H1 (cell line): ENCODE measurements around the gene PLCZ1. TPM values are rescaled to one million over a fixed set of nuclear protein-coding genes. Genes with fewer than 3 reads are reported as not detected.

Experiments used
- CTCF ChIA-PET: fragments of 300-600 bp; sonication (Branson Sonifier 250); formaldehyde crosslinking; loops from one replicate; lab custom pipeline; 2021; ENCODE audit not compliant: partially characterized antibody; lab: Charles Lee
- POLR2A ChIA-PET: fragments of 300-600 bp; sonication (Branson Sonifier 250); formaldehyde crosslinking; loops from one replicate; lab custom pipeline; 2021; ENCODE audit warnings: inconsistent platforms; ENCODE audit not compliant: partially characterized antibody; lab: Charles Lee
- DNase-seq, 2 experiments: peaks; one replicate each; pipeline versions ENCODE4 v3.0.0 to v3.0.0-alpha.2; 2010 to 2022; ENCODE audit warnings: low spot score in 2 of 2, low read depth in 1 of 2, mixed read lengths in 1 of 2
- FAIRE-seq: peaks from 2 replicates; lab custom pipeline; 2011; peaks lifted over from hg19 to GRCh38; lab: Jason Lieb, UNC
- H2AFZ ChIP-seq: 2 replicates; pipeline ENCODE4 v1.8.1; 2012; ENCODE audit warnings: low read length, inconsistent platforms
- H2AK5ac ChIP-seq: 2 replicates; pipeline ENCODE4 v1.6.1; 2013; ENCODE audit warnings: low read depth, low read length
- H2BK120ac ChIP-seq: replicated peaks from 2 replicates; pipeline ENCODE3; 2013; ENCODE audit warnings: low read depth, low read length, inconsistent platforms
- H2BK12ac ChIP-seq: 2 replicates; pipeline ENCODE4 v1.6.1; 2013; ENCODE audit warnings: low read depth, low read length
- H2BK15ac ChIP-seq: 2 replicates; pipeline ENCODE4 v1.6.1; 2013; ENCODE audit warnings: low read length
- H2BK20ac ChIP-seq: 2 replicates; pipeline ENCODE4 v1.6.1; 2013; ENCODE audit warnings: low read length
- H2BK5ac ChIP-seq: 2 replicates; pipeline ENCODE4 v1.6.1; 2013; ENCODE audit warnings: low read depth, low read length
- H3K14ac ChIP-seq: 2 replicates; pipeline ENCODE4 v1.6.1; 2013; ENCODE audit warnings: inconsistent platforms; ENCODE audit not compliant: insufficient read length
- H3K18ac ChIP-seq: 2 replicates; pipeline ENCODE4 v1.6.1; 2013; ENCODE audit warnings: low read length; ENCODE audit errors: extremely low read depth
- H3K23ac ChIP-seq: 2 replicates; pipeline ENCODE4 v1.6.1; 2013; ENCODE audit warnings: inconsistent platforms; ENCODE audit not compliant: insufficient read length
- H3K23me2 ChIP-seq: 2 replicates; pipeline ENCODE4 v1.6.1; 2013; ENCODE audit warnings: low read depth, low read length
- H3K27ac ChIP-seq: 2 replicates; pipeline ENCODE4 v1.6.1; 2011; ENCODE audit warnings: low read depth, low read length, inconsistent platforms
- H3K27me3 ChIP-seq, 4 experiments: replicated peaks in 1 of 4; 1 replicate in 1 of 4; 2 replicates in 3 of 4; pipeline versions ENCODE4 v1.6.1 to v1.8.1; 2011 to 2013; ENCODE audit warnings: low read length in 3 of 4, mild to moderate bottlenecking in 3 of 4, inconsistent platforms in 2 of 4, mixed read lengths in 2 of 4, moderate library complexity in 1 of 4; ENCODE audit not compliant: control insufficient read depth in 3 of 4, insufficient read depth in 3 of 4; ENCODE audit errors: extremely low read depth in 1 of 4
- H3K36me3 ChIP-seq, 4 experiments: 2 replicates each; pipeline versions ENCODE4 v1.6.1 to v1.8.1; 2011 to 2013; ENCODE audit warnings: mild to moderate bottlenecking in 4 of 4, low read length in 3 of 4, moderate library complexity in 2 of 4, control low read depth in 1 of 4, inconsistent platforms in 1 of 4; ENCODE audit not compliant: insufficient read depth in 4 of 4, control insufficient read depth in 2 of 4
- H3K4ac ChIP-seq: replicated peaks from 2 replicates; pipeline ENCODE3; 2013; ENCODE audit warnings: low read length, low read depth, mixed read lengths, inconsistent platforms; ENCODE audit not compliant: insufficient read length
- H3K4me1 ChIP-seq, 4 experiments: replicated peaks in 1 of 4; 1 replicate in 1 of 4; 2 replicates in 3 of 4; pipeline versions ENCODE4 v1.6.1 to v1.8.1; 2011 to 2013; ENCODE audit warnings: low read length in 3 of 4, inconsistent platforms in 2 of 4, mixed read lengths in 1 of 4; ENCODE audit not compliant: insufficient read depth in 4 of 4, control insufficient read depth in 3 of 4
- H3K4me2 ChIP-seq, 2 experiments: 2 replicates each; pipeline versions ENCODE4 v1.6.1 to v1.8.1; 2011 to 2013; ENCODE audit warnings: low read depth in 2 of 2, low read length in 2 of 2, control low read depth in 1 of 2, inconsistent platforms in 1 of 2, mild to moderate bottlenecking in 1 of 2; ENCODE audit not compliant: insufficient read depth in 1 of 2
- H3K4me3 ChIP-seq, 4 experiments: fragments of 200-600, 300-600 bp in 1 of 4; sonication (generic), shearing (Covaris generic), sonication (Bioruptor Twin) in 1 of 4; 2 replicates each; pipeline versions ENCODE4 v1.5.1 to v1.8.1; 2011 to 2016; ENCODE audit warnings: low read length in 4 of 4, low read depth in 3 of 4, control low read depth in 2 of 4, inconsistent platforms in 2 of 4, mild to moderate bottlenecking in 2 of 4, mixed read lengths in 1 of 4, moderate library complexity in 1 of 4; ENCODE audit not compliant: insufficient read depth in 2 of 4; ENCODE audit errors: extremely low read depth in 1 of 4
- H3K56ac ChIP-seq: replicated peaks from 2 replicates; pipeline ENCODE3; 2013; ENCODE audit warnings: low read depth, mild to moderate bottlenecking, mixed read lengths, low read length, inconsistent platforms; ENCODE audit not compliant: insufficient read length
- H3K79me1 ChIP-seq: 2 replicates; pipeline ENCODE4 v1.6.1; 2013; ENCODE audit warnings: low read depth, low read length, control low read depth
- H3K79me2 ChIP-seq, 2 experiments: 2 replicates each; pipeline versions ENCODE4 v1.6.1 to v1.8.1; 2012 to 2013; ENCODE audit warnings: low read length in 2 of 2, mild to moderate bottlenecking in 2 of 2, inconsistent platforms in 1 of 2; ENCODE audit not compliant: insufficient read depth in 2 of 2, control insufficient read depth in 1 of 2
- H3K9ac ChIP-seq, 4 experiments: replicated peaks in 1 of 4; 1 replicate in 1 of 4; 2 replicates in 3 of 4; pipeline versions ENCODE4 v1.6.1 to v1.8.1; 2011 to 2013; ENCODE audit warnings: low read depth in 3 of 4, low read length in 3 of 4, control low read depth in 2 of 4, mild to moderate bottlenecking in 2 of 4, moderate library complexity in 2 of 4, inconsistent platforms in 1 of 4; ENCODE audit errors: extremely low read depth in 1 of 4
- H3K9me3 ChIP-seq, 2 experiments: 2 replicates each; pipeline versions ENCODE4 v1.6.1 to v1.8.1; 2012 to 2013; ENCODE audit warnings: mild to moderate bottlenecking in 2 of 2, moderate library complexity in 2 of 2, control low read depth in 1 of 2, inconsistent platforms in 1 of 2, low read depth in 1 of 2, low read length in 1 of 2, mixed read lengths in 1 of 2; ENCODE audit not compliant: insufficient read depth in 2 of 2
- H4K20me1 ChIP-seq, 2 experiments: replicated peaks in 1 of 2; 2 replicates each; pipeline versions ENCODE3 to v1.8.1; 2011 to 2013; ENCODE audit warnings: inconsistent platforms in 2 of 2, low read length in 2 of 2, mild to moderate bottlenecking in 1 of 2; ENCODE audit not compliant: insufficient read depth in 2 of 2, control insufficient read depth in 1 of 2
- H4K5ac ChIP-seq: 2 replicates; pipeline ENCODE4 v1.6.1; 2013; ENCODE audit warnings: low read length, low read depth, mixed read lengths, inconsistent platforms; ENCODE audit not compliant: insufficient read length
- H4K8ac ChIP-seq: 2 replicates; pipeline ENCODE4 v1.8.0; 2013; ENCODE audit warnings: mild to moderate bottlenecking, moderate library complexity, low read length, inconsistent platforms; ENCODE audit not compliant: insufficient read depth; ENCODE audit errors: extremely low read depth
- H4K91ac ChIP-seq: replicated peaks from 2 replicates; pipeline ENCODE3; 2013; ENCODE audit warnings: low read length, mixed read lengths, inconsistent platforms; ENCODE audit not compliant: insufficient read length
- KDM5A ChIP-seq: fragments of 200-600 bp; IDR thresholded peaks from 2 replicates; pipeline ENCODE4 v1.7.1; 2012; ENCODE audit warnings: mild to moderate bottlenecking, low read length, inconsistent platforms, mixed read lengths
- RBBP5 ChIP-seq: IDR thresholded peaks from 2 replicates; pipeline ENCODE4 v1.7.1; 2012; ENCODE audit warnings: low read depth, mild to moderate bottlenecking, inconsistent platforms, low read length, moderate library complexity, borderline replicate concordance
- WGBS, 2 experiments: shearing (Covaris generic) in 1 of 2; methylation state at CpG; one replicate each; pipeline versions ENCODE4 v1.1.6 to v1.1.7; 2013 to 2015; ENCODE audit warnings: low lambda C conversion rate in 2 of 2, mixed read lengths in 2 of 2, inconsistent platforms in 1 of 2, low coverage in 1 of 2, missing lambda C conversion rate in 1 of 2; ENCODE audit not compliant: insufficient replicate concordance in 2 of 2, insufficient coverage in 1 of 2, insufficient read length in 1 of 2; ENCODE audit errors: extremely low coverage in 1 of 2, missing lambda C conversion rate in 1 of 2; 5-methylcytosine and 5-hydroxymethylcytosine counted together
- polyA plus RNA-seq, 7 experiments: library from polyadenylated mRNA; depleted of rRNA in 3 of 7; stranded (reverse) in 5 of 7; unstranded in 2 of 7; fragments of >200 nt in 5 of 7; fragments of 200-250 nt in 2 of 7; gene quantifications; 1 replicate in 5 of 7; 2 replicates in 1 of 7; 4 replicates in 1 of 7; pipeline versions ENCODE4 v1.2.1 to v1.2.3, GENCODE V29; 2011 to 2013; ENCODE audit warnings: missing spikeins in 2 of 7, mixed read lengths in 2 of 7
- total RNA-seq: library from RNA; stranded (reverse); fragmentation: NEBNext Ultra II Directional; extraction: Animal tissue kit (Norgen Biotek cat#: 25700); gene quantifications from 2 replicates; pipeline ENCODE4 v1.2.1, GENCODE V29; 2021
- TF ChIP-seq, protein P1 (sequence below): IDR thresholded peaks from 2 replicates; pipeline ENCODE4 v1.6.1; 2011; ENCODE audit warnings: low read length, improper control_type of control experiment

PLCZ1 gene
- total and polyA plus RNA-seq, 2 of the 8 experiments (the other 6 are each of a cell fraction or from before 2014, with no cell fraction given) = not detected

DNA sequence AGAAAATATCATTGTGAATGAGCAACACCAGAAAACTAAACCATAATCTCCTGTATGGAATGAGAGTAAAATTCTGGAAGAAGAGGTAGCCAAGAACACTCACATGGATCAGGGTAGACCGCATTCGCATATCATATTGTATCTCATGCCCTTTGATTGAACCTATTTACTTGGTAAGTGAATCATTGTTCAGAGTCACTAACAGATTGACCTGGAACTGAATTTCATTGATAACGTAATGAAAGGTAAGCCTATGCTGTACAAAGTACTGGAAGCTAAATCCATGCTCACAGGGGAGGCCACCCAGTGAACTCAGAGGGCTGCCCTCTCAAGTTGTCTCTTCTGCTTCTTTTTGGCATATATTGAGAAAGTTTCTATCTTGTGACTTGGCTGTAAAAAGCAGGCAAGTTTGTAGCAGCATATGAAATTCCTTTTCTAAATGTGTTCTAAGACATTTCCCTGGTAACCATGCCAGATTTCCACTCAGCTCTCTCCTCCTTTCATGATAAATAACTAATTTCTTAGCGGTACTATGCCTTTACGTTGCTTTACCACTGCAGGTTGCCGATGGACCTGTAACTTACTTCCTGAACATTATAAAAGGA lies 91.4 kb downstream of the PLCZ1 start:
- H3K27ac ChIP-seq = no peak overlapping the region
- ChIA-PET CTCF (no interaction called here), POLR2A (no interaction called here)
- no peaks in the 10 kb centered on the region for H3K27me3 ChIP-seq
- H3K56ac ChIP-seq = no peak overlapping the region
- H2AFZ ChIP-seq = peak overlapping the region; percentile 67; the same call in 1 of the 2 replicates
- no peak overlapping the region for H3K23ac ChIP-seq
- H2BK12ac ChIP-seq = no peak overlapping the region
- DNase-seq (no peak), FAIRE-seq (no peak)
- no peak overlapping the region for H3K4ac ChIP-seq
- H3K4me3 ChIP-seq = no peak overlapping the region
- H2BK5ac ChIP-seq = no peak overlapping the region
- no peak overlapping the region for H3K9ac ChIP-seq
- WGBS, 2 experiments = 83% methylated on average over 6 of the region's 6 CpGs; no CpG with 5 or more reads in 1 of the 2 experiments
- no peaks in the 10 kb centered on the region for H3K4me1 ChIP-seq
- no peaks in the 10 kb centered on the region for H3K79me1 ChIP-seq
- no peak overlapping the region for H3K14ac ChIP-seq
- H3K4me2 ChIP-seq = no peak overlapping the region
- no peak overlapping the region for H2AK5ac ChIP-seq
- H4K5ac ChIP-seq = no peak overlapping the region
- no peak overlapping the region for H2BK120ac ChIP-seq
- H4K8ac ChIP-seq = no peak overlapping the region
- no peaks in the 10 kb centered on the region for H3K23me2 ChIP-seq
- no peaks in the 10 kb centered on the region for H3K9me3 ChIP-seq
- no peak overlapping the region for H2BK15ac ChIP-seq
- no peaks in the 10 kb centered on the region for H3K79me2 ChIP-seq
- no peak overlapping the region for H4K91ac ChIP-seq
- H2BK20ac ChIP-seq = no peak overlapping the region
- TF ChIP-seq, protein P1, sequence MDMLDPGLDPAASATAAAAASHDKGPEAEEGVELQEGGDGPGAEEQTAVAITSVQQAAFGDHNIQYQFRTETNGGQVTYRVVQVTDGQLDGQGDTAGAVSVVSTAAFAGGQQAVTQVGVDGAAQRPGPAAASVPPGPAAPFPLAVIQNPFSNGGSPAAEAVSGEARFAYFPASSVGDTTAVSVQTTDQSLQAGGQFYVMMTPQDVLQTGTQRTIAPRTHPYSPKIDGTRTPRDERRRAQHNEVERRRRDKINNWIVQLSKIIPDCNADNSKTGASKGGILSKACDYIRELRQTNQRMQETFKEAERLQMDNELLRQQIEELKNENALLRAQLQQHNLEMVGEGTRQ = no peak
- TF ChIP-seq RBBP5 (no peak), KDM5A (no peak)
- H4K20me1 ChIP-seq = no peaks in the 10 kb centered on the region
- H3K18ac ChIP-seq = no peak overlapping the region
- no peaks in the 10 kb centered on the region for H3K36me3 ChIP-seq
